HepG2 (cell line): ENCODE results near the gene ALG10. TPM values are rescaled to one million over a fixed set of nuclear protein-coding genes. Genes with fewer than 3 reads are reported as not detected.
A peak's percentile ranks its signal among the peaks of the same experiment; 100 is the strongest.

Source experiments
- FOXK2 ChIP-seq: fragments of 450-650 bp; IDR thresholded peaks from 2 replicates; pipeline ENCODE4 v1.6.1; 2016
- FUBP1 ChIP-seq: sonication (generic); formaldehyde crosslinking; IDR thresholded peaks from 2 replicates; pipeline ENCODE4 v1.5.1; 2020; ENCODE audit warnings: missing genetic modification reagents, mild to moderate bottlenecking, borderline replicate concordance
- ISL2 ChIP-seq: sonication (generic); formaldehyde crosslinking; IDR thresholded peaks from 2 replicates; pipeline ENCODE4 v1.5.0; 2020; ENCODE audit warnings: missing genetic modification reagents
- NFKBIZ ChIP-seq: IDR thresholded peaks from 2 replicates; pipeline ENCODE4 v1.6.1; 2018; ENCODE audit warnings: missing genetic modification reagents, missing compliant biosample characterization
- POGZ ChIP-seq: sonication (generic); formaldehyde crosslinking; IDR thresholded peaks from 2 replicates; pipeline ENCODE4 v1.4.0; 2020; ENCODE audit warnings: mild to moderate bottlenecking, missing genetic modification reagents
- SIX4 ChIP-seq: sonication (generic); formaldehyde crosslinking; IDR thresholded peaks from 2 replicates; pipeline ENCODE4 v1.4.0; 2020; ENCODE audit warnings: missing genetic modification reagents
- TAF1 ChIP-seq: sonication (generic); formaldehyde crosslinking; IDR thresholded peaks from 2 replicates; pipeline ENCODE4 v1.4.0; 2020; ENCODE audit warnings: missing genetic modification reagents
- TP53 ChIP-seq: sonication (generic); formaldehyde crosslinking; conservative IDR thresholded peaks from 2 replicates; pipeline ENCODE4 v1.4.0; 2020; ENCODE audit warnings: missing genetic modification reagents
- XRCC5 ChIP-seq: fragments of 200-400 bp; formaldehyde crosslinking; optimal IDR thresholded peaks from 2 replicates; pipeline ENCODE3; 2017; ENCODE audit warnings: mild to moderate bottlenecking, low read length
- YY1 ChIP-seq: IDR thresholded peaks from 2 replicates; pipeline ENCODE4 v1.6.1; 2011; ENCODE audit warnings: low read length, low read depth, moderate library complexity, mild to moderate bottlenecking; ENCODE audit not compliant: insufficient read depth, insufficient replicate concordance
- ZBTB20 ChIP-seq: sonication (generic); formaldehyde crosslinking; IDR thresholded peaks from 2 replicates; pipeline ENCODE4 v1.8.1; 2023; ENCODE audit warnings: missing genetic modification reagents, low read depth, mild to moderate bottlenecking, borderline replicate concordance
- ZNF747 ChIP-seq: sonication (generic); formaldehyde crosslinking; IDR thresholded peaks from 2 replicates; pipeline ENCODE4 v1.8.1; 2023; ENCODE audit warnings: missing genetic modification reagents, mild to moderate bottlenecking, borderline replicate concordance
- ZNF772 ChIP-seq: sonication (generic); formaldehyde crosslinking; IDR thresholded peaks from 2 replicates; pipeline ENCODE4 v1.5.0; 2020; ENCODE audit warnings: mild to moderate bottlenecking, missing genetic modification reagents
- ZNF790 ChIP-seq: sonication (generic); formaldehyde crosslinking; IDR thresholded peaks from 2 replicates; pipeline ENCODE4 v1.8.0; 2022; ENCODE audit warnings: missing genetic modification reagents, mild to moderate bottlenecking, borderline replicate concordance
- ZNF816 ChIP-seq: sonication (generic); formaldehyde crosslinking; IDR thresholded peaks from 2 replicates; pipeline ENCODE4 v1.8.0; 2022; ENCODE audit warnings: missing genetic modification reagents, mild to moderate bottlenecking, borderline replicate concordance
- polyA plus RNA-seq, 8 experiments: library from polyadenylated mRNA; depleted of rRNA in 3 of 8; stranded (reverse) in 7 of 8; unstranded in 1 of 8; fragments of >200 nt; fragmentation: Illumina TruSeq in 4 of 8; extraction: Trizol in 4 of 8; gene quantifications; 2 replicates each; pipeline versions ENCODE4 v1.2.1 to v1.2.3, GENCODE V29; 2011 to 2016; ENCODE audit warnings: low read depth in 4 of 8, missing spikeins in 1 of 8, mixed read lengths in 1 of 8; ENCODE audit not compliant: insufficient read depth in 1 of 8
- total RNA-seq, 5 experiments: library from RNA; depleted of rRNA; stranded (reverse); fragments of >200 nt; fragmentation: Illumina TruSeq; extraction: Trizol; gene quantifications; 2 replicates each; pipeline ENCODE4 v1.2.3, GENCODE V29; 2016; ENCODE audit warnings: low read depth in 1 of 5
- TF ChIP-seq, protein P1 (sequence below), 2 experiments: fragments of 450-650 bp in 1 of 2; sonication (generic) in 1 of 2; formaldehyde crosslinking in 1 of 2; IDR thresholded peaks; 2 replicates each; pipeline versions ENCODE4 v1.6.1 to v1.8.0; 2016 to 2022; ENCODE audit warnings: antibody characterized with exemption in 1 of 2, mild to moderate bottlenecking in 1 of 2, missing genetic modification reagents in 1 of 2
- TF ChIP-seq, protein P2 (sequence below): sonication (generic); formaldehyde crosslinking; IDR thresholded peaks from 2 replicates; pipeline ENCODE4 v1.8.0; 2022; ENCODE audit warnings: mild to moderate bottlenecking, missing genetic modification reagents, moderate library complexity

The ALG10 gene
- total and polyA plus RNA-seq, 2 of the 13 experiments (the other 11 are each of a cell fraction or from before 2014, with no cell fraction given) = 7.9 to 17.4 TPM

- TF ChIP-seq ZNF816 (CRISPR knock-in tag) (0 out of 2 replicates have a peak, but pooled peaks have one; percentile 46), POGZ (CRISPR knock-in tag) (peak; percentile 98), ZNF747 (CRISPR knock-in tag) (peak; percentile 31; the same call in 1 of the 2 replicates), FOXK2 (peak; percentile 54; the same call in 1 of the 2 replicates), ZNF790 (CRISPR knock-in tag) (no peak), ZNF772 (CRISPR knock-in tag) (peak; percentile 68), FUBP1 (CRISPR knock-in tag) (no peak), YY1 (peak; percentile 79), ZBTB20 (CRISPR knock-in tag) (0 out of 2 replicates have a peak, but pooled peaks have one; percentile 27), NFKBIZ (peak; percentile 69; the same call in 1 of the 2 replicates), TAF1 (CRISPR knock-in tag) (peak; percentile 63; the same call in 1 of the 2 replicates), TP53 (0 out of 2 replicates have a peak, but pooled peaks have one; percentile 23), SIX4 (CRISPR knock-in tag) (peak; percentile 58; the same call in 1 of the 2 replicates), ISL2 (CRISPR knock-in tag) (0 out of 2 replicates have a peak, but pooled peaks have one; percentile 38), XRCC5 (peak; percentile 39)
- TF ChIP-seq, protein P1, sequence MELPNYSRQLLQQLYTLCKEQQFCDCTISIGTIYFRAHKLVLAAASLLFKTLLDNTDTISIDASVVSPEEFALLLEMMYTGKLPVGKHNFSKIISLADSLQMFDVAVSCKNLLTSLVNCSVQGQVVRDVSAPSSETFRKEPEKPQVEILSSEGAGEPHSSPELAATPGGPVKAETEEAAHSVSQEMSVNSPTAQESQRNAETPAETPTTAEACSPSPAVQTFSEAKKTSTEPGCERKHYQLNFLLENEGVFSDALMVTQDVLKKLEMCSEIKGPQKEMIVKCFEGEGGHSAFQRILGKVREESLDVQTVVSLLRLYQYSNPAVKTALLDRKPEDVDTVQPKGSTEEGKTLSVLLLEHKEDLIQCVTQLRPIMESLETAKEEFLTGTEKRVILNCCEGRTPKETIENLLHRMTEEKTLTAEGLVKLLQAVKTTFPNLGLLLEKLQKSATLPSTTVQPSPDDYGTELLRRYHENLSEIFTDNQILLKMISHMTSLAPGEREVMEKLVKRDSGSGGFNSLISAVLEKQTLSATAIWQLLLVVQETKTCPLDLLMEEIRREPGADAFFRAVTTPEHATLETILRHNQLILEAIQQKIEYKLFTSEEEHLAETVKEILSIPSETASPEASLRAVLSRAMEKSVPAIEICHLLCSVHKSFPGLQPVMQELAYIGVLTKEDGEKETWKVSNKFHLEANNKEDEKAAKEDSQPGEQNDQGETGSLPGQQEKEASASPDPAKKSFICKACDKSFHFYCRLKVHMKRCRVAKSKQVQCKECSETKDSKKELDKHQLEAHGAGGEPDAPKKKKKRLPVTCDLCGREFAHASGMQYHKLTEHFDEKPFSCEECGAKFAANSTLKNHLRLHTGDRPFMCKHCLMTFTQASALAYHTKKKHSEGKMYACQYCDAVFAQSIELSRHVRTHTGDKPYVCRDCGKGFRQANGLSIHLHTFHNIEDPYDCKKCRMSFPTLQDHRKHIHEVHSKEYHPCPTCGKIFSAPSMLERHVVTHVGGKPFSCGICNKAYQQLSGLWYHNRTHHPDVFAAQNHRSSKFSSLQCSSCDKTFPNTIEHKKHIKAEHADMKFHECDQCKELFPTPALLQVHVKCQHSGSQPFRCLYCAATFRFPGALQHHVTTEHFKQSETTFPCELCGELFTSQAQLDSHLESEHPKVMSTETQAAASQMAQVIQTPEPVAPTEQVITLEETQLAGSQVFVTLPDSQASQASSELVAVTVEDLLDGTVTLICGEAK (IDR thresholded peaks at IDR 0.05) = peak; percentile 90
- TF ChIP-seq, protein P1 (CRISPR knock-in tag; IDR thresholded peaks at IDR 0.05) = peak; percentile 79; the same call in 1 of the 2 replicates
- TF ChIP-seq, protein P2, sequence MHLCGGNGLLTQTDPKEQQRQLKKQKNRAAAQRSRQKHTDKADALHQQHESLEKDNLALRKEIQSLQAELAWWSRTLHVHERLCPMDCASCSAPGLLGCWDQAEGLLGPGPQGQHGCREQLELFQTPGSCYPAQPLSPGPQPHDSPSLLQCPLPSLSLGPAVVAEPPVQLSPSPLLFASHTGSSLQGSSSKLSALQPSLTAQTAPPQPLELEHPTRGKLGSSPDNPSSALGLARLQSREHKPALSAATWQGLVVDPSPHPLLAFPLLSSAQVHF (CRISPR knock-in tag) = no peak
Observed at GRCh38 chr12:34022079-34022830, at the start of gene ALG10 (continued).
